Natural killer cell treated with Interleukin-12 subunit alpha and Interleukin-12 subunit beta and Interleukin-15 and Interleukin-18, amount 100 ng/mL, for 72 hours (primary cell): ENCODE data around the gene CDK11A. TPM values are rescaled to one million over a fixed set of nuclear protein-coding genes. Genes with fewer than 3 reads are reported as not detected.
"Not testable (repeated sequence)": the region's sequence is repeated elsewhere in the genome, so short reads cannot be mapped to it uniquely, and the experiment has no call there.

ENCODE experiments used
- ATAC-seq, 2 donors: fragments of 150-1000 bp; cut with Tn5 transposase in 1 of 2; sonication (Bioruptor Pico), chemical (Tn5 transposase) in 1 of 2; 2 replicates each; pipeline ENCODE4 v1.10.0; 2021
- DNase-seq: peaks from one replicate; pipeline ENCODE4 v3.0.0; 2022; ENCODE audit warnings: low spot score
- H3K27ac Mint-ChIP-seq, 2 donors: 1 replicate in 1 of 2; 2 replicates in 1 of 2; pipeline ENCODE4 v1.8.0; 2022; ENCODE audit warnings: mixed read lengths in 2 of 2, mild to moderate bottlenecking in 1 of 2, moderate library complexity in 1 of 2
- H3K27me3 Mint-ChIP-seq, 2 donors: 1 replicate in 1 of 2; 2 replicates in 1 of 2; pipeline ENCODE4 v1.8.0; 2022; ENCODE audit warnings: mixed read lengths in 2 of 2
- H3K36me3 Mint-ChIP-seq: one replicate; pipeline ENCODE4 v1.8.0; 2022; ENCODE audit warnings: mixed read lengths
- H3K4me1 Mint-ChIP-seq, 2 donors: 1 replicate in 1 of 2; 2 replicates in 1 of 2; pipeline ENCODE4 v1.8.0; 2022; ENCODE audit warnings: low read depth in 2 of 2, mixed read lengths in 2 of 2, mild to moderate bottlenecking in 1 of 2
- H3K4me3 Mint-ChIP-seq: one replicate; pipeline ENCODE4 v1.8.0; 2022; ENCODE audit warnings: mixed read lengths
- H3K9me3 Mint-ChIP-seq: 2 replicates; pipeline ENCODE4 v1.8.0; 2022; ENCODE audit warnings: mixed read lengths
- total RNA-seq, 2 donors: library from RNA; stranded (reverse); gene quantifications; one replicate each; pipeline ENCODE4 v1.2.3, GENCODE V29; 2022

CDK11A gene
- total RNA-seq, 2 donors from 2014 or later: 75.9 to 129 TPM

- H3K4me1 Mint-ChIP-seq: peaks cover 11 to 12% of the 10 kb centered on the region in 2 donors
- not testable (repeated sequence) for DNase-seq, H3K27me3 Mint-ChIP-seq, ATAC-seq, H3K4me3 Mint-ChIP-seq, H3K9me3 Mint-ChIP-seq, H3K27ac Mint-ChIP-seq, H3K36me3 Mint-ChIP-seq
Observed at GRCh38 chr1:1676087-1676486, 48.1 kb downstream of the CDK11A start.

DNA sequence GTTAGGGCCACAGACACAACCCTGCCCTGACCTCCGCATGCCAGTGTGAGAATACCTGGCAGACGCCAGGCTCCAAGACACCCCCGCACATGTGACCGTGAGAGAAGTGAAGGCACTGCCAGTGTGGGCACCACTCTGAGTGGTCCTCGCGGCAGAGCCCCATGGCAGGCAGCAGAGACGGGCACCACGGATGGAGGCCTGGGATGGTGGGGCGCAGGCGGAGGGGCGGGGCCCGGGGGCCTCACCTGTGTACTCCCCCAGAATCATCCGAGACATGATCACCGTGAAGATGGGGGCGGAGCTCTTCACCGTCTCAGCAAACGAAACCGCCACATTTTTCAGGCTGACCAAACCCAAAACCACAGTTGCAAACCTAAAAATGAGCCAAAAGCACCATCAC is 48.9 kb downstream of the CDK11A start:
- not testable (repeated sequence) for DNase-seq, H3K36me3 Mint-ChIP-seq, H3K4me3 Mint-ChIP-seq, H3K9me3 Mint-ChIP-seq, H3K27ac Mint-ChIP-seq, ATAC-seq, H3K27me3 Mint-ChIP-seq
- H3K4me1 Mint-ChIP-seq: peaks cover 11 to 12% of the 10 kb centered on the region in 2 donors

- peaks cover 11 to 12% of the 10 kb centered on the region in 2 donors for H3K4me1 Mint-ChIP-seq
- peak overlapping the region in 1 of 2 donors; percentile 70 for H3K27ac Mint-ChIP-seq
- H3K9me3 Mint-ChIP-seq, DNase-seq, ATAC-seq, H3K27me3 Mint-ChIP-seq, H3K36me3 Mint-ChIP-seq, H3K4me3 Mint-ChIP-seq: not testable (repeated sequence)
Observed at GRCh38 chr1:1674806-1675205, 49.4 kb downstream of the CDK11A start.

DNA sequence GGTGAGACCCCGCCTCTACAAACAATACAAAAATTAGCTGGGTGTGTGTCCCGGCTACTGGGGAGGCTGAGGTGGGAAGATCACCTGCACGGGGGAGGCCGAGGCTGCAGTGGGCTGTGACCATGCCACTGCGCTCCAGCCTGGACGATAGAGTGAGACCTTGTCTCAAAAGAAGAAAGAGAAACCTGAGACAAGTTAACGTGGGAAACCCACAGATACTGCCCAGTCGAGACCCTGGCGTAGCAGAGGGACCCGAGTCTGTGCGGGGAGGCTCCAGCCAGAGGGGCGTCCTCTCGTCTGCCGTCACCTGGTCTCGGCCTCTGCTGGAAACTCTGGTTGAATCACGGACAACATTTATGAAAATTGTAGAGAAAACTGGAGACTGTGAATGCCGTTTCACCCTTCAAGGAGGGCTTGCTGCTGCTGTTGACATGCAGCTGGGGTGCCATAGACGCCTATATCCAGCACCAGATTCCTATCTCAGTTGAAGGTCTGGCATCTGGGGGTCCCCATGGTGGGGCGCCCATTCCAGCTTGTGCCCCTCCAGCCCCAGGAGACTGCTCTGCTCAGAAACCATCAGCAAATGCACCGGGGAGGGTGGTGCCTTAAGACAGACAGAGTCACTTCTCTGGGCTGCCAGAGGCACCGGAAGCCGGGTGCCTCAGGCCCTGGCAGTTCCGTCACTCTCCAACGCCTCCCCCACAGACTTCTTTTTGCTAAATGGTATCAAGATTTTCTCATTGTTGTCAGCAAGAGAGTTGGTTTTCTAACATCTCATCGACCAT is 51.8 kb downstream of the CDK11A start:
- no peak overlapping the region for H3K27ac Mint-ChIP-seq
- no peaks in the 10 kb centered on the region for H3K4me1 Mint-ChIP-seq
- peaks cover 3% of the 10 kb centered on the region for H3K36me3 Mint-ChIP-seq
- no peaks in the 10 kb centered on the region for H3K27me3 Mint-ChIP-seq
- H3K4me3 Mint-ChIP-seq: no peak overlapping the region
- ATAC-seq (no peak), DNase-seq (no peak)
- H3K9me3 Mint-ChIP-seq: no peaks in the 10 kb centered on the region

DNA sequence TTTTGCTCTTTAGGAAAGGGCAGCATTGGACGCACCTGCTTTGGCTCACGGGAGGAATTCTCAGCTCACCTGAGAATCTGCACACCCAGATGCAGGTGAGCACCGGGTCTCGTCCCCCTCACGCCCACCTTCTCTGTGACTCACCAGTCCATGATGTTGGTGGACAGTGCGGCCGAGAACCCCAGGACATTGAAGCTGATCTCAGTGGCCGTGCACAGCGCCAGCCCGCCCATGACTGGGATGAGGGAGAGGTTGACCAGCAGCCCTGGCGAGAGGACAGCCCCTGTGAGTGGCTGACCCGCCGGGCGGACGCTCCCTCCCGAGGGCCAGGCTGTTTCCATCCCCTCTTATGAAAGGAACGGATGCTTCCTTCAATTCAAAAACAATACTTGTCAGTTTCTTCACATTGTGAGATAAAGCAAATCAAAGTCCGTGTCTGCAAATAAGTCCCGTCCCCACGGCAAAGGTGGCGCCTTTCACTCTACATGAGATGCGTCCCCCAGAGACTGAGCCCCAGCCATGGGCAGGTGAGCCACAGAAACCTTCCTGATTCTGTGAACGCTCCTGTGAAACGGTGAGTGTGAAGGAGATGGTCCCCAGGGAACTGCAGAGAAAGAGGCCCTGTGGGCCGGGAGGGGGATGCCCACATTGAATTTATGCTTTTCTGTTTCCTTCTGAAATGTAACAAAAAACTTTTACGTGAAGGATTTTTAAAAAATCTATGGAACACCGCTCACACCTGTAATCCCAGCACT is 52.6 kb downstream of the CDK11A start:
- Mint-ChIP-seq H3K36me3 (peaks cover 4% of the 10 kb centered on the region), H3K27me3 (no peaks in the 10 kb centered on the region), H3K4me1 (no peaks in the 10 kb centered on the region), H3K4me3 (no peak overlapping the region), H3K9me3 (no peaks in the 10 kb centered on the region), H3K27ac (no peak overlapping the region)
- no peak for ATAC-seq
- DNase-seq: no peak

DNA sequence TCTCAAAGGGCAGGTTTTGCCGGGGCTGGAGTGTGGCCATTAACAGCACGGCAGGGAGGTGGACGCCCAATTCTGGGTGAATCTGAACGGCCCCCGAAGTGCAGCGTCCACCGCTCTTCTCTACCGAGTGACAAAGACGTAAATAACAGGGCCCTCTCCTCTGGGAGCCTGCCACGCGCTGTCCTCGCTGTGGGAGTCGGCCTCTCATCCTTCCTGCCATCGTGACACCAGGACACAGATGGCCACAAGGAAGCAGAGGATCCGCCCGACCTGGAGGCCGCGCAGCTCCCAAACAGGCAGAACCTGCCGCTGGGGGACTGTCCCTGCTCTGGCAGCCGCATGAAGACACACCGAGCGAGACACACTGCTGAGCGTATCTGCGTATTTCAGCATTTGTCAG is 53.3 kb downstream of the CDK11A start:
- ATAC-seq: no peak
- no peaks in the 10 kb centered on the region for H3K9me3 Mint-ChIP-seq
- DNase-seq: no peak
- no peaks in the 10 kb centered on the region for H3K4me1 Mint-ChIP-seq
- no peak overlapping the region for H3K27ac Mint-ChIP-seq
- peaks cover 4% of the 10 kb centered on the region for H3K36me3 Mint-ChIP-seq
- no peaks in the 10 kb centered on the region for H3K27me3 Mint-ChIP-seq
- no peak overlapping the region for H3K4me3 Mint-ChIP-seq

GRCh38 chr1:1669468-1670440 is 54.4 kb downstream of the CDK11A start:
- H3K27ac Mint-ChIP-seq: no peak overlapping the region
- peaks cover 4% of the 10 kb centered on the region for H3K36me3 Mint-ChIP-seq
- DNase-seq (no peak), ATAC-seq (no peak)
- no peaks in the 10 kb centered on the region for H3K9me3 Mint-ChIP-seq
- no peaks in the 10 kb centered on the region for H3K4me1 Mint-ChIP-seq
- no peak overlapping the region for H3K4me3 Mint-ChIP-seq
- no peaks in the 10 kb centered on the region for H3K27me3 Mint-ChIP-seq

DNA sequence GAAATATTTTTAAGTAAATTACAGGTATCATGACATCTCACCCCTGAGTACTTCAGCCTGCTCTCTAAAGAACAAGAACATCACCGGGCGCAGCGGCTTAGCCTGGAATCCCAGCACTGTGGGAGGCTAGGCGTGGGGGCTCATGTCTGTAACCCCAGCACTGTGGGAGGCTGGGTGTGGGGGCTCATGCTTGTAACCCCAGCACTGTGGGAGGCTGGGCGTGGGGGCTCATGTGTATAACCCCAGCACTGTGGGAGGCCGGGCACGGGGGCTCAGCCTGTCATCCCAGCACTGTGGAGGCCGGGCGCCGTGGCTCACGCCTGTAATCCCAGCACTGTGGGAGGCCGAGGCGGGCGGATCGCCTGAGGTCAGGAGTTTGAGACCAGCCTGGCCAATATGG is 57.6 kb downstream of the CDK11A start:
- no peak overlapping the region for H3K27ac Mint-ChIP-seq
- no peaks in the 10 kb centered on the region for H3K4me1 Mint-ChIP-seq
- H3K27me3 Mint-ChIP-seq: no peaks in the 10 kb centered on the region
- H3K9me3 Mint-ChIP-seq: no peaks in the 10 kb centered on the region
- DNase-seq (no peak), ATAC-seq (no peak)
- H3K4me3 Mint-ChIP-seq: no peak overlapping the region
- H3K36me3 Mint-ChIP-seq: peaks cover 4% of the 10 kb centered on the region

DNA sequence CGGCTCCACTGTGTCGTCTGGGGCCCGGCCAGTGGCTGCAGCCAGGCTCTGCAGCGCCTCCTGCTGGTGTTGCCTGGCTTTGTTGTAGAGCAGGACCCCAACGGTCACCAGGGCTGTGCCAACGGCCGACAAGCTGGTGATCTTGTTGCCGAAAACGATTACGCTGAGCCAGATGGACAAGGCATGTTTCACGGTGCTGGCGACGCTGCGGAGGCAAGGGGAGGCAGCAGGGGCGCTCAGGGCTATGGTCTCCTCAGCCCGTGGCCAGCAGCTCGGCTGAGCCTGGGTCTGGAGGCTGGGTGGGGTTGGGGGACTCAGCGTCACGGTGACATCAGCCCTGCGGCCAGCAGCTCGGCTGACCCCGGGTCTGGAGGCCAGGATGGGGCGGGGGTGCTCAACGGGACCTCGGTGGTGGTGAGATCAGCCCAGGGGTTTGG is 58.3 kb downstream of the CDK11A start:
- DNase-seq: no peak
- Mint-ChIP-seq H3K36me3 (peaks cover 4% of the 10 kb centered on the region), H3K4me3 (no peak overlapping the region), H3K27me3 (no peaks in the 10 kb centered on the region), H3K27ac (no peak overlapping the region), H3K9me3 (no peaks in the 10 kb centered on the region), H3K4me1 (no peaks in the 10 kb centered on the region)
- peak; percentile 34 to 57 for ATAC-seq

DNA sequence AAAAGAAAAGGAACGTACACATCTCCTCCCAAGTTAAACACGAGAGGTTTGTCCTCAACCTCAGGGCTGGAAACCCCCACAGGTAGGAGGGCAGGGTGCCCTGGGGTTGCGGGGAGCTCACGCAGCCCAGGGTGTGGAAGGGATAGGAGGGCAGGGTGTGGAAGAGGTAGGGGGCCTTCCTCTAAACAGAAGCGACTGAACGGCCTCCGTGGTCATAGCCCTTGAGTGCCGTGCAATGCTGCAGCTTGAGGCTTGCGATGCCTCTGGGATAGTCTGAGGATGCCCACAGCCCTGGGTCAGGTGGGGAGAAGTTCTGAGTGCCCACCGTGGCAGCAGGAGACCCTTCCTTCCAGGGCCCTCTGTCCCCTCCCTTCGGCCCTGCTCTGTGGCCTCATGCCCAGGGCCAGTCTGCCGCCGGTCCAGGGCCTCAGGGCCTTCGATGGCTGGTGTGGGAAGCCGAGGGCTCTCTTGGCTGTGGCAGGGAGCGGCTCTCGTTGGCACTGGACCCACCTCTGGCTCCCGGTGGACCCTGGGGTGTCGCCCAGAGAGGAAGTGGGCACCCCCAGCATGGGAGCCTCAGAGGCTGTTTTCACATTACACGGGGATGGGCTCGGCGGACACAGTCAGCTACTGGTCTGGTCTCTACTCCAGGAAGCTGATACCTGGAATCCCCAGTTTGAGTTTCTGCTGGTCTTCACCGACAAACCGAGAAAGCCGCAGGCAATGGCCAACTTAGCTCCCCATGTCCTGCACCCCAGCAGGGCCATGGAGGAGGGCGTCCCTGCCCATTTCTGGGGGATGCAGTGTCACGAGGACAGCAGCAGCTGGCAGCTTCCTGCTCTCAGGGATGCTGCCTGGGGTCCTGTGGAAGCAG is 59.0 kb downstream of the CDK11A start:
- no peaks in the 10 kb centered on the region for H3K4me1 Mint-ChIP-seq
- DNase-seq: no peak
- no peaks in the 10 kb centered on the region for H3K27me3 Mint-ChIP-seq
- H3K36me3 Mint-ChIP-seq: peaks cover 4% of the 10 kb centered on the region
- H3K9me3 Mint-ChIP-seq: no peaks in the 10 kb centered on the region
- ATAC-seq: no peak
- H3K4me3 Mint-ChIP-seq: no peak overlapping the region
- H3K27ac Mint-ChIP-seq: no peak overlapping the region

DNA sequence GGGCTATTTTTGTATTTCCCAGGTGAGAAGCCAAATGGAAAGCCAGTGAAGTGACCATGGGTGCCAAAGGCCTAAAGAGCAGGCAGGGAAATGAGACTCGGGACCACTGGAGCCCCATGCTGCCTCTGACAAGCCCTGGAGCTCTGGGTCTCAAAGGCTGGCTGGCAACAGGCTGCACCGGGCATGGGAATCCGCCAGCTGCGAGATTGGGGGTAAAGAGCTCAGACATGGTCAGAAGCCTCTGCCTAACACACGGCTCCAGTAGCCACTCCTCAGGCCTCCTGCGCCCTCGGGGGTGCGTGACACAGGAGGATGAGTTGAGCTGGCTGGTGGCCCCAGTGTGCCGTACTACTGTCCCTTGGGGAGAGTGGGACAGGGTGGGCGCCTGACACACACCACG is 59.8 kb downstream of the CDK11A start:
- H3K27ac Mint-ChIP-seq, ATAC-seq, DNase-seq, H3K4me3 Mint-ChIP-seq, H3K4me1 Mint-ChIP-seq, H3K9me3 Mint-ChIP-seq, H3K27me3 Mint-ChIP-seq, H3K36me3 Mint-ChIP-seq: not testable (repeated sequence)

DNA sequence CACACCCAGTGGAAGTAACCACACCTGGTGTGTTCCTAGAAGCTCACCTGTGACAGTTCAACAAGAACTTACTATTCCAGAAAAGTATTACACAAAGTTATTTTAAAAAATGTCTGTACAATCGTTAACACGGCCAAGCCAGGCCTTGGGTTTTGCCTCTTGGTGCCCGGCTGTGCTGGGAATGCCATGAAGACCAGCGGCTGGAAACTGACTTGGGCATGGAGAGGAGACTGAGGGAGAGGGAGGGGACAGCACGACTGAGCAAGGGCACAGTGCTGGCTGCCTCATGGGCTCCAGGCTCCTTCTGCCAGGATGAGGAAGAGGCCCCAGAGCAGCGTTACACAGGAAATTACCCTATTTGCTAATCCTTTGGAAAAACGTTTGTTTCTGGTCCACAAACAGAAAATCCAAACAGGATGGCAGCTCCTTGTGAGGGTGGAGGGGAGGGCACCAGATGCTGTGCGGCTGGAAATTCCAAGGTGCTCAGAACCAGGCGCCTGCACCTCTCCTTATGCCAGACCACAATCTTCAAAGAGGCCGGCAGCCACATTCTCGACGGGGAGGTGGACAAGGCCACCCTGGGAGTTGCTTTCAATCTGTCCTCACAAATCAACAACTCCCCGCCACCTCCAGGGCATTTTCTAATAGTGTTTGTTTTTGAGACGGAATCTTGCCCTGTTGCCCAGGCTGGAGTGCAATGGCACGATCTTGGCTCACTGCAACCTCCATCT is 61.2 kb downstream of the CDK11A start:
- H3K27ac Mint-ChIP-seq, ATAC-seq, H3K36me3 Mint-ChIP-seq, H3K4me3 Mint-ChIP-seq, DNase-seq, H3K27me3 Mint-ChIP-seq, H3K9me3 Mint-ChIP-seq, H3K4me1 Mint-ChIP-seq: not testable (repeated sequence)
